Breast epithelium (tissue), 3 donors: ENCODE data around the gene UBA3.

Experiments
- POLR2AphosphoS5 ChIP-seq, 3 donors: sonication (generic); formaldehyde crosslinking; IDR thresholded peaks; one replicate each; pipeline ENCODE4 v1.6.1; 2017; ENCODE audit warnings: antibody characterized with exemption in 3 of 3
- TF ChIP-seq, protein P1 (sequence below), 3 donors: fragments of 450-650 bp; IDR thresholded peaks; one replicate each; pipeline ENCODE4 v1.5.1; 2016 to 2017; ENCODE audit warnings: antibody characterized with exemption in 3 of 3, mild to moderate bottlenecking in 3 of 3, moderate library complexity in 3 of 3

DNA sequence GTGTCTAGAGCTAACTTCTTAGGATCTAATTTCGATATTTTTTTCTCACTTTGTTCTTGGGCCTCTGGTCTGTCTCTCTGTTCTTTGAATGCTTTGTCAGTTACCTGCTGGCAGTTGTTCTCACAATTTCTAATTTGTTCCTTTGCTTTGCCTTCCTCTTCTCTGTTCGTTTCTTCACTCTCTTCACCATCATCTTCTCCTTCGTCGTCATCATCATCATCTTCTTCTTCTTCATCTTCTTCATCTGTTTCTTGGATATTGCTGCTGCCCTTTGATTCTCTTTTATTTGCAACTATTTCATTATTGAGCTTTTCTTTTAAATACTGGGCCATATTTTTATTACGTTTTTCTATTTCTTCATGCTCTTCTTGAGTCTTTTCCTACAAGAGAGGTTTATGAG, 39.5 kb upstream of the UBA3 start:
- TF ChIP-seq, protein P1, sequence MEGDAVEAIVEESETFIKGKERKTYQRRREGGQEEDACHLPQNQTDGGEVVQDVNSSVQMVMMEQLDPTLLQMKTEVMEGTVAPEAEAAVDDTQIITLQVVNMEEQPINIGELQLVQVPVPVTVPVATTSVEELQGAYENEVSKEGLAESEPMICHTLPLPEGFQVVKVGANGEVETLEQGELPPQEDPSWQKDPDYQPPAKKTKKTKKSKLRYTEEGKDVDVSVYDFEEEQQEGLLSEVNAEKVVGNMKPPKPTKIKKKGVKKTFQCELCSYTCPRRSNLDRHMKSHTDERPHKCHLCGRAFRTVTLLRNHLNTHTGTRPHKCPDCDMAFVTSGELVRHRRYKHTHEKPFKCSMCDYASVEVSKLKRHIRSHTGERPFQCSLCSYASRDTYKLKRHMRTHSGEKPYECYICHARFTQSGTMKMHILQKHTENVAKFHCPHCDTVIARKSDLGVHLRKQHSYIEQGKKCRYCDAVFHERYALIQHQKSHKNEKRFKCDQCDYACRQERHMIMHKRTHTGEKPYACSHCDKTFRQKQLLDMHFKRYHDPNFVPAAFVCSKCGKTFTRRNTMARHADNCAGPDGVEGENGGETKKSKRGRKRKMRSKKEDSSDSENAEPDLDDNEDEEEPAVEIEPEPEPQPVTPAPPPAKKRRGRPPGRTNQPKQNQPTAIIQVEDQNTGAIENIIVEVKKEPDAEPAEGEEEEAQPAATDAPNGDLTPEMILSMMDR (IDR thresholded peaks at IDR 0.05), result no peak
- TF ChIP-seq POLR2AphosphoS5 (IDR thresholded peaks at IDR 0.05), result no peak
